Kidney (tissue), 14 donors: ENCODE measurements around the gene ATP11B. TPM values are rescaled to one million over a fixed set of nuclear protein-coding genes. Genes with fewer than 3 reads are reported as not detected.

Source experiments
- DNase-seq, 5 donors: peaks; one replicate each; pipeline ENCODE4 v3.0.0-alpha.2; 2013 to 2020
- FAIRE-seq: peaks from 2 replicates; lab custom pipeline; 2012; peaks lifted over from hg19 to GRCh38; lab: Jason Lieb, UNC
- H3K27ac ChIP-seq, 2 donors: one replicate each; pipeline ENCODE4 v1.7.0; 2013; ENCODE audit warnings: low read depth in 2 of 2, low read length in 2 of 2, inconsistent platforms in 1 of 2
- H3K27me3 ChIP-seq: one replicate; pipeline ENCODE4 v1.7.1; 2013; ENCODE audit warnings: low read length, inconsistent platforms; ENCODE audit not compliant: control insufficient read depth, insufficient read depth
- H3K36me3 ChIP-seq, 3 donors: one replicate each; pipeline versions ENCODE4 v1.7.0 to v1.7.1; 2013; ENCODE audit warnings: low read length in 3 of 3, control low read depth in 1 of 3, inconsistent platforms in 1 of 3; ENCODE audit not compliant: insufficient read depth in 3 of 3, control insufficient read depth in 2 of 3
- H3K4me1 ChIP-seq, 3 donors: one replicate each; pipeline versions ENCODE4 v1.7.0 to v1.7.1; 2013; ENCODE audit warnings: low read length in 3 of 3, inconsistent platforms in 1 of 3, low read depth in 1 of 3; ENCODE audit not compliant: control insufficient read depth in 2 of 3, insufficient read depth in 2 of 3
- H3K4me3 ChIP-seq, 3 donors: one replicate each; pipeline versions ENCODE4 v1.7.0 to v1.8.1; 2013; ENCODE audit warnings: low read length in 3 of 3, control low read depth in 1 of 3, inconsistent platforms in 1 of 3
- H3K9ac ChIP-seq, 3 donors: one replicate each; pipeline versions ENCODE4 v1.7.0 to v1.7.1; 2013; ENCODE audit warnings: low read length in 3 of 3, control low read depth in 1 of 3, inconsistent platforms in 1 of 3
- H3K9me3 ChIP-seq, 3 donors: one replicate each; pipeline versions ENCODE4 v1.7.0 to v1.7.1; 2013; ENCODE audit warnings: low read length in 3 of 3, control low read depth in 1 of 3, inconsistent platforms in 1 of 3; ENCODE audit not compliant: control insufficient read depth in 2 of 3, insufficient read depth in 1 of 3
- intact Hi-C: fragments of 100-400 bp; cut with DNase I; formaldehyde crosslinking; loops from one replicate; pipeline ENCODE4 v1.11.1; 2022
- polyA plus RNA-seq: library from polyadenylated mRNA; stranded (reverse); fragments of 350-450 nt; fragmentation: Illumina TruSeq; extraction: RNeasy Lipid Tissue Mini Kit (QIAGEN cat#74804); gene quantifications from one replicate; pipeline ENCODE4 v1.2.3, GENCODE V29; 2014; ENCODE audit warnings: low read depth, low replicate concordance; ENCODE audit not compliant: insufficient read depth
- total RNA-seq: library from RNA; stranded (reverse); fragmentation: NEBNext Ultra II Directional; extraction: Animal tissue kit (Norgen Biotek cat#: 25700); gene quantifications from one replicate; pipeline ENCODE4 v1.2.1, GENCODE V29; 2021
- TF ChIP-seq, protein P1 (sequence below): IDR thresholded peaks from 3 replicates; pipeline ENCODE4 v1.5.1; 2012; ENCODE audit warnings: mild to moderate bottlenecking, moderate library complexity, borderline replicate concordance; ENCODE audit not compliant: insufficient read depth; ENCODE audit errors: extremely low read depth
- donor health status: control.
- donor health status: control.
- donor health status: control.
- donor health status: control.
- donor health status: control.
- donor health status: DM: yes; HTN: yes; CAD: no.
- donor health status: Normal renal cell carcinoma (clear cell type).

ATP11B gene
- total and polyA plus RNA-seq, 2 donors from 2014 or later, result 8.0 to 65.0 TPM

DNA sequence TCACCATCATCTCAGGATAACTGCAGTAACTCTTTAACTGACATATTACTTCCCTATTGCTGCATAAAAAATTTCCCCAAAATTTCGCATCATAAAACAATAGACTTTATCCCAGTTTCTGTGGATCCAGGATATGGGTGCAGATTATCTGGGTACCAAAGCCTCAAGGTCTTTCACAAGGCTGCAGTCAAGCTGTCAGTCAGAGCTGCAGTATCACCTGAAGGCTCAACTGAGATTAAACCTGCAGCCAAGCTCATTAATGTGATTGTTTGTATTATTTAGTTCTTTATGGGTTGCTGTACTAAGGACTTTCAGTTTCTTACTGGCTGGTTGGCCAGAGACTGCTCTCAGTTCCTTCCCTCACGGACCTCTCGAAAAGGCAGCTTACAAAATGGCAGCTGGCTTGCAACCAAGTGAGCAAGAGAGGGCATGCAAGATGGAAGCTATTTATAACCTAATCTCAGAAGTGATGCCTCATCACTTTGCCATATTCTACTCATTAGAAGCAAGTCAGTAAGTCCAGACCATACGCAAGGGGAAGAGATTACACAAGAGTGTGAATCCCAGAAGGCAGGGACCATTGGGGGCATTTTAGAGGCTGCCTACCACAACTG, 132.1 kb downstream of the ATP11B start:
- FAIRE-seq (no peak), DNase-seq (no peak)
- H3K27ac ChIP-seq, result no peak overlapping the region
- no peaks in the 10 kb centered on the region for H3K36me3 ChIP-seq
- H3K27me3 ChIP-seq, result no peaks in the 10 kb centered on the region
- intact Hi-C loops, result no loop called here
- H3K9me3 ChIP-seq, result no peaks in the 10 kb centered on the region
- H3K9ac ChIP-seq, result no peak overlapping the region
- H3K4me1 ChIP-seq, result peaks cover 0 to 4% (median 0%) of the 10 kb centered on the region in 3 donors
- H3K4me3 ChIP-seq, result no peak overlapping the region
- TF ChIP-seq, protein P1, sequence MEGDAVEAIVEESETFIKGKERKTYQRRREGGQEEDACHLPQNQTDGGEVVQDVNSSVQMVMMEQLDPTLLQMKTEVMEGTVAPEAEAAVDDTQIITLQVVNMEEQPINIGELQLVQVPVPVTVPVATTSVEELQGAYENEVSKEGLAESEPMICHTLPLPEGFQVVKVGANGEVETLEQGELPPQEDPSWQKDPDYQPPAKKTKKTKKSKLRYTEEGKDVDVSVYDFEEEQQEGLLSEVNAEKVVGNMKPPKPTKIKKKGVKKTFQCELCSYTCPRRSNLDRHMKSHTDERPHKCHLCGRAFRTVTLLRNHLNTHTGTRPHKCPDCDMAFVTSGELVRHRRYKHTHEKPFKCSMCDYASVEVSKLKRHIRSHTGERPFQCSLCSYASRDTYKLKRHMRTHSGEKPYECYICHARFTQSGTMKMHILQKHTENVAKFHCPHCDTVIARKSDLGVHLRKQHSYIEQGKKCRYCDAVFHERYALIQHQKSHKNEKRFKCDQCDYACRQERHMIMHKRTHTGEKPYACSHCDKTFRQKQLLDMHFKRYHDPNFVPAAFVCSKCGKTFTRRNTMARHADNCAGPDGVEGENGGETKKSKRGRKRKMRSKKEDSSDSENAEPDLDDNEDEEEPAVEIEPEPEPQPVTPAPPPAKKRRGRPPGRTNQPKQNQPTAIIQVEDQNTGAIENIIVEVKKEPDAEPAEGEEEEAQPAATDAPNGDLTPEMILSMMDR, result no peak

DNA sequence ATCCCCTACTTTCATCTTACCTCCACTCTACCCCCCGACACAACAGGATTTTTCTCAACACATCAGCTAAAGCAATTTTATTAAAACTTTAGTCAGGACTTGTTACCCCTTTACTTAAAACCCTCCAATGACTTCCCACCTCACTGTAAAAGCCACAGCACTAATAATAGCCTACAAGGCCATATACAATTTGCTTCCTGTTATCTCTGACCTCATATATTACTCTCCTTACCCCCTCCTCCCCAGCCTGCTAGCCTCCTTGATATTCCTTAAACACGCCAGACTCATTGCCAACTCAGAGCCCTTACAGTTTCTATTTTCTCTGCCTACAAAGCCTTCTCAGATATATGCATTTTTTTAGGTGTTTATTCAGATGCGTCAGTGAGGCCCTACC, 132.6 kb downstream of the ATP11B start:
- no peak for FAIRE-seq
- Histone ChIP-seq H3K4me1 (no peaks in the 10 kb centered on the region), H3K9me3 (no peaks in the 10 kb centered on the region), H3K27ac (no peak overlapping the region), H3K27me3 (no peaks in the 10 kb centered on the region), H3K36me3 (no peaks in the 10 kb centered on the region), H3K4me3 (no peak overlapping the region), H3K9ac (no peak overlapping the region)
- TF ChIP-seq, protein P1, result no peak
- DNase-seq, result no peak
- intact Hi-C loops, result no loop called here

DNA sequence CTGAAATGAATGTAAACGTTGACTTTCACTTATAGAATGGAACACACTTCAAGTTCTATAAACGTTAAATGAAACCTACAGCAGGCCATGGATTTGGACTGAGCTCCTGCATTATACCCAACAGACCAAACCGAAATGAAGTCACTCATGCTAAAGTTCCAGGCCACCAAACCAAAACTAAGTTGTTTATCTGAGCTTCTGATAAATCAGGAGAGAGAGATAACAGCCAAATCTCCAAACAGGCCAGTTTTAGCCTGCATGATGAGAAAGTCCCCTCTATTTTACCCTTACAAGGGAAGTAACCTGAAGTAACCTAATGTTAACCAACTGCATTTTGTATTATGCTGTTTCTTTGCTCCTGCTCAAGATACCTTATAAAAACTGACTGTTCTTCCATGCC, 142.5 kb downstream of the ATP11B start:
- H3K27ac ChIP-seq, result no peak overlapping the region
- H3K9me3 ChIP-seq, result peaks cover 0 to 8% (median 0%) of the 10 kb centered on the region in 3 donors
- intact Hi-C loops, result no loop called here
- H3K36me3 ChIP-seq, result no peaks in the 10 kb centered on the region
- DNase-seq, result no peak
- FAIRE-seq, result no peak
- TF ChIP-seq, protein P1, result no peak
- no peaks in the 10 kb centered on the region for H3K4me1 ChIP-seq
- H3K9ac ChIP-seq, result no peak overlapping the region
- no peaks in the 10 kb centered on the region for H3K27me3 ChIP-seq
- no peak overlapping the region for H3K4me3 ChIP-seq
